Fibroblast of the aortic adventitia (primary cell): ENCODE results near the gene IL16. TPM values are rescaled to one million over a fixed set of nuclear protein-coding genes. Genes with fewer than 3 reads are reported as not detected.

Experiments used
- DNase-seq: peaks from one replicate; pipeline ENCODE4 v3.0.0-alpha.2; 2010; ENCODE audit warnings: low read depth
- H3K4me3 ChIP-seq: 2 replicates; pipeline ENCODE4 v1.5.1; 2011; ENCODE audit warnings: low read depth, mild to moderate bottlenecking, control low read depth, low read length, moderate library complexity
- CTCF ChIP-seq: IDR thresholded peaks from 2 replicates; pipeline ENCODE4 v1.5.1; 2011; ENCODE audit warnings: mild to moderate bottlenecking, low read length, control low read depth, inconsistent platforms; ENCODE audit not compliant: insufficient read depth
- total RNA-seq: library from RNA; depleted of rRNA; stranded (reverse); fragments of >200 nt; gene quantifications from 2 replicates; pipeline ENCODE4 v1.2.3, GENCODE V29; 2012; ENCODE audit warnings: low replicate concordance

The IL16 gene
- total RNA-seq, 1 donor: 1.4 TPM

GRCh38 chr15:81293728-81294515 lies 97.2 kb downstream of the IL16 start:
- TF ChIP-seq CTCF: no peak
- DNase-seq: no peak
- H3K4me3 ChIP-seq: no peak overlapping the region

- TF ChIP-seq CTCF: no peak
- no peak overlapping the region for H3K4me3 ChIP-seq
- DNase-seq: no peak
These were observed 97.8 kb downstream of the IL16 start for GRCh38 chr15:81294516-81294880.

GRCh38 chr15:81295486-81296121 lies 98.9 kb downstream of the IL16 start:
- no peak for DNase-seq
- TF ChIP-seq CTCF: no peak
- no peak overlapping the region for H3K4me3 ChIP-seq

GRCh38 chr15:81296186-81296585 lies 99.5 kb downstream of the IL16 start:
- no peak for DNase-seq
- no peak for TF ChIP-seq CTCF
- H3K4me3 ChIP-seq: no peak overlapping the region

GRCh38 chr15:81296673-81297072 lies 100.0 kb downstream of the IL16 start:
- no peak for DNase-seq
- no peak overlapping the region for H3K4me3 ChIP-seq
- no peak for TF ChIP-seq CTCF

GRCh38 chr15:81297147-81297572 lies 100.5 kb downstream of the IL16 start:
- no peak overlapping the region for H3K4me3 ChIP-seq
- DNase-seq: peak; percentile 68
- no peak for TF ChIP-seq CTCF
